Endothelial cell of umbilical vein (primary cell): Measurements from ENCODE around the gene LUZP2. TPM values are rescaled to one million over a fixed set of nuclear protein-coding genes. Genes with fewer than 3 reads are reported as not detected.
A peak's percentile ranks its signal among the peaks of the same experiment; 100 is the strongest.

ENCODE experiments used
- BruUV-seq: library from RNA; stranded (reverse); fragments of 400-500 nt; replicated peaks from 2 replicates; lab custom pipeline; 2021; lab: Mats Ljungman, UMichigan
- CTCF ChIA-PET: fragments of 300-600, 350-600 bp; sonication (Branson Sonifier 250); formaldehyde crosslinking; loops from one replicate; lab custom pipeline; 2021; ENCODE audit warnings: antibody characterized with exemption, inconsistent platforms; lab: Charles Lee
- POLR2A ChIA-PET: fragments of 300-600, 350-600 bp; sonication (Branson Sonifier 250); formaldehyde crosslinking; loops from one replicate; lab custom pipeline; 2021; ENCODE audit warnings: antibody characterized with exemption, inconsistent platforms; lab: Charles Lee
- DNase-seq: peaks from one replicate; pipeline ENCODE4 v3.0.0-alpha.2; 2011; ENCODE audit warnings: low read depth, low spot score
- FAIRE-seq: peaks from 2 replicates; lab custom pipeline; 2011; peaks lifted over from hg19 to GRCh38; lab: Jason Lieb, UNC
- H2AFZ ChIP-seq: 2 replicates; pipeline ENCODE4 v1.6.0; 2012; ENCODE audit warnings: low read depth, low read length, control low read depth, inconsistent platforms
- H3K27ac ChIP-seq: 2 replicates; pipeline ENCODE4 v1.5.1; 2011; ENCODE audit warnings: low read depth, mild to moderate bottlenecking, control low read depth, low read length, moderate library complexity; ENCODE audit not compliant: insufficient read depth
- H3K27me3 ChIP-seq, 2 experiments: 2 replicates each; pipeline versions ENCODE4 v1.6.0 to v1.6.1; 2011; ENCODE audit warnings: low read length in 2 of 2, mixed read lengths in 1 of 2; ENCODE audit not compliant: control insufficient read depth in 2 of 2, insufficient read depth in 2 of 2
- H3K36me3 ChIP-seq, 2 experiments: 2 replicates in 1 of 2; 3 replicates in 1 of 2; pipeline ENCODE4 v1.5.1; 2011; ENCODE audit warnings: low read length in 2 of 2, mild to moderate bottlenecking in 1 of 2, moderate library complexity in 1 of 2; ENCODE audit not compliant: control insufficient read depth in 2 of 2, insufficient read depth in 2 of 2; ENCODE audit errors: extremely low read depth in 1 of 2
- H3K4me1 ChIP-seq: 3 replicates; pipeline ENCODE4 v1.5.1; 2011; ENCODE audit warnings: mild to moderate bottlenecking, low read length; ENCODE audit not compliant: control insufficient read depth, insufficient read depth; ENCODE audit errors: extremely low read depth
- H3K4me2 ChIP-seq: 2 replicates; pipeline ENCODE4 v1.6.1; 2011; ENCODE audit warnings: low read length, control low read depth, mixed read lengths; ENCODE audit not compliant: insufficient read depth
- H3K4me3 ChIP-seq, 3 experiments: fragments of 200-600 bp in 1 of 3; sonication (generic), shearing (Covaris generic) in 1 of 3; replicated peaks in 1 of 3; 2 replicates each; pipeline ENCODE4 v1.5.1; 2011 to 2016; ENCODE audit warnings: control low read depth in 3 of 3, low read length in 3 of 3, mild to moderate bottlenecking in 2 of 3, inconsistent platforms in 1 of 3, low read depth in 1 of 3, moderate library complexity in 1 of 3; ENCODE audit not compliant: insufficient read depth in 1 of 3
- H3K79me2 ChIP-seq: 2 replicates; pipeline ENCODE4 v1.6.0; 2012; ENCODE audit warnings: low read length, inconsistent platforms; ENCODE audit not compliant: control insufficient read depth, insufficient read depth
- H3K9ac ChIP-seq: replicated peaks from 2 replicates; pipeline ENCODE3; 2011; ENCODE audit warnings: low read length, control low read depth; ENCODE audit not compliant: insufficient read depth; ENCODE audit errors: extremely low read depth
- H3K9me1 ChIP-seq: replicated peaks from 3 replicates; pipeline ENCODE4 v1.6.0; 2011; ENCODE audit warnings: mild to moderate bottlenecking, low read length; ENCODE audit not compliant: control insufficient read depth, insufficient read depth; ENCODE audit errors: extremely low read depth
- H3K9me3 ChIP-seq: replicated peaks from 2 replicates; pipeline ENCODE4 v1.5.1; 2012; ENCODE audit warnings: low read length, inconsistent platforms; ENCODE audit not compliant: control insufficient read depth, insufficient read depth
- H4K20me1 ChIP-seq: replicated peaks from 2 replicates; pipeline ENCODE3; 2011; ENCODE audit warnings: mild to moderate bottlenecking, low read length; ENCODE audit not compliant: control insufficient read depth, insufficient read depth; ENCODE audit errors: extremely low read depth
- CTCF ChIP-seq, 2 donors: IDR thresholded peaks; 1 replicate in 1 of 2; 2 replicates in 1 of 2; pipeline ENCODE4 v1.5.1; 2011; ENCODE audit warnings: low read length in 2 of 2, mild to moderate bottlenecking in 2 of 2, moderate library complexity in 2 of 2, control low read depth in 1 of 2, inconsistent platforms in 1 of 2, low read depth in 1 of 2; ENCODE audit not compliant: insufficient read depth in 1 of 2; ENCODE audit errors: extremely low read depth in 1 of 2
- EZH2 ChIP-seq: IDR thresholded peaks from 2 replicates; pipeline ENCODE4 v1.6.1; 2012; ENCODE audit warnings: borderline replicate concordance, low read depth, mild to moderate bottlenecking, moderate library complexity, low read length, inconsistent platforms; ENCODE audit not compliant: severe bottlenecking
- FOS ChIP-seq: IDR thresholded peaks from 2 replicates; pipeline ENCODE4 v1.6.1; 2011; ENCODE audit warnings: mild to moderate bottlenecking, low read length, moderate library complexity, borderline replicate concordance; ENCODE audit not compliant: insufficient read depth
- GATA2 ChIP-seq: IDR thresholded peaks from 2 replicates; pipeline ENCODE4 v1.7.0; 2011; ENCODE audit warnings: low read depth, mild to moderate bottlenecking, moderate library complexity, mixed read lengths, low read length; ENCODE audit not compliant: insufficient read length, insufficient read depth
- JUN ChIP-seq: IDR thresholded peaks from 2 replicates; pipeline ENCODE4 v1.6.1; 2011; ENCODE audit warnings: borderline replicate concordance, low read depth; ENCODE audit not compliant: insufficient read length, insufficient read depth
- MAX ChIP-seq: IDR thresholded peaks from 2 replicates; pipeline ENCODE4 v1.6.1; 2011; ENCODE audit not compliant: insufficient read depth, insufficient read length
- MYC ChIP-seq: IDR thresholded peaks from one replicate; pipeline ENCODE4 v1.6.1; 2011; ENCODE audit warnings: mild to moderate bottlenecking, low read depth, low read length
- POLR2A ChIP-seq: IDR thresholded peaks from 2 replicates; pipeline ENCODE4 v1.6.1; 2012; ENCODE audit warnings: low read depth, mild to moderate bottlenecking, control low read depth, low read length
- POLR2AphosphoS5 ChIP-seq: IDR thresholded peaks from 2 replicates; pipeline ENCODE4 v1.6.1; 2012; ENCODE audit warnings: low read depth, mild to moderate bottlenecking, control low read depth, low read length, moderate library complexity; ENCODE audit not compliant: insufficient read depth
- dilution Hi-C: fragments of 300-500 bp; cut with MboI; formaldehyde crosslinking; loops from one replicate; pipeline ENCODE4 v1.15.0; 2019; ENCODE audit warnings: low sequenced_read_pairs; ENCODE audit not compliant: extremely low pct_ligation_motif_present
- intact Hi-C: fragments of 100-400 bp; cut with micrococcal nuclease; formaldehyde crosslinking; loops from one replicate; pipeline ENCODE4 v1.10.0; 2022
- polyA plus RNA-seq, 4 experiments: library from polyadenylated mRNA; depleted of rRNA in 3 of 4; stranded (reverse) in 3 of 4; unstranded in 1 of 4; fragments of >200 nt; gene quantifications; 2 replicates each; pipeline versions ENCODE4 v1.2.1 to v1.2.3, GENCODE V29; 2011 to 2012; ENCODE audit warnings: missing spikeins in 1 of 4
- total RNA-seq: library from RNA; stranded (reverse); gene quantifications from 2 replicates; pipeline ENCODE4 v1.2.3, GENCODE V29; 2021

Gene LUZP2
- total and polyA plus RNA-seq, 2 donors (not counting 3 experiments of a cell fraction or from before 2014, with no cell fraction given) = 0.07 TPM; not detected in 1

- Histone ChIP-seq H3K9ac (no peak overlapping the region), H3K27me3 (peaks cover 0 to 2% of the 10 kb centered on the region in 2 experiments), H3K27ac (no peak overlapping the region), H4K20me1 (no peaks in the 10 kb centered on the region), H3K4me3 (no peak overlapping the region), H3K36me3 (no peaks in the 10 kb centered on the region), H3K4me2 (no peak overlapping the region), H3K79me2 (no peaks in the 10 kb centered on the region), H3K4me1 (no peaks in the 10 kb centered on the region), H2AFZ (peak overlapping the region; percentile 40), H3K9me3 (no peaks in the 10 kb centered on the region), H3K9me1 (no peaks in the 10 kb centered on the region)
- DNase-seq = peak; percentile 15
- no TSS peak for BruUV-seq
- intact Hi-C loops = loop anchor here (5.0 to 10.0 kb wide), 2 partner anchors 1634 to 1718 kb away; no protein-coding TSS in a partner anchor
- dilution Hi-C loops = no loop called here
- FAIRE-seq = peak; percentile 62
- CTCF ChIA-PET = interaction anchor here (1.3 kb wide), 1 partner anchor 189 kb away, joined by 3 read pairs; no protein-coding TSS in a partner anchor
- no peak for TF ChIP-seq GATA2
- TF ChIP-seq CTCF (IDR thresholded peaks at IDR 0.05; ENCODE audit: extremely low read depth in 1 of 2, insufficient read depth in 1 of 2, low read depth in 1 of 2, low read length in 2 of 2) = peak in 1 of 2 donors; percentile 6
- TF ChIP-seq EZH2 = no peak
- no peak for TF ChIP-seq MAX
- POLR2A ChIA-PET = no interaction called here
Observed at GRCh38 chr11:24509114-24509513, 12.3 kb downstream of the LUZP2 start.

GRCh38 chr11:24511511-24511910, 14.7 kb downstream of the LUZP2 start:
- ChIA-PET POLR2A (no interaction called here), CTCF (interaction anchor here (0.9 kb wide), 1 partner anchor 12 kb away, joined by 3 read pairs; no protein-coding TSS in a partner anchor)
- no peaks in the 10 kb centered on the region for H3K9me3 ChIP-seq
- no peaks in the 10 kb centered on the region for H4K20me1 ChIP-seq
- H3K9ac ChIP-seq = no peak overlapping the region
- H3K27ac ChIP-seq = no peak overlapping the region
- DNase-seq = no peak
- no peaks in the 10 kb centered on the region for H3K4me1 ChIP-seq
- TF ChIP-seq POLR2AphosphoS5 (no peak), MYC (no peak), EZH2 (no peak), GATA2 (no peak), POLR2A (no peak), MAX (no peak), FOS (no peak), JUN (no peak), CTCF (IDR thresholded peaks at IDR 0.05; ENCODE audit: extremely low read depth in 1 of 2, insufficient read depth in 1 of 2, low read depth in 1 of 2, low read length in 2 of 2) (no peak)
- no peaks in the 10 kb centered on the region for H3K36me3 ChIP-seq
- no peaks in the 10 kb centered on the region for H3K9me1 ChIP-seq
- H3K4me3 ChIP-seq = no peak overlapping the region
- H2AFZ ChIP-seq = no peak overlapping the region
- peaks cover 0 to 2% of the 10 kb centered on the region in 2 experiments for H3K27me3 ChIP-seq
- no TSS peak for BruUV-seq
- no peak overlapping the region for H3K4me2 ChIP-seq
- intact Hi-C loops = no loop called here
- FAIRE-seq = no peak
- dilution Hi-C loops = no loop called here
- no peaks in the 10 kb centered on the region for H3K79me2 ChIP-seq
